Ascending aorta (tissue), 2 donors: ENCODE data around the gene DBH. TPM values are rescaled to one million over a fixed set of nuclear protein-coding genes. Genes with fewer than 3 reads are reported as not detected.

Experiments used
- DNase-seq, 2 donors: peaks; one replicate each; pipeline ENCODE4 v3.0.0-alpha.2; 2019; ENCODE audit warnings: low spot score in 2 of 2
- H3K27ac ChIP-seq, 2 donors: fragments of 200-600 bp; sonication (generic); one replicate each; pipeline ENCODE4 v1.5.1; 2016 to 2017; ENCODE audit warnings: mild to moderate bottlenecking in 1 of 2
- H3K27me3 ChIP-seq: fragments of 200-600 bp; sonication (generic); one replicate; pipeline ENCODE4 v1.5.1; 2017
- H3K36me3 ChIP-seq, 2 donors: fragments of 200-600 bp; sonication (generic); one replicate each; pipeline ENCODE4 v1.5.1; 2016
- H3K4me1 ChIP-seq, 2 donors: fragments of 200-600 bp; sonication (generic); one replicate each; pipeline ENCODE4 v1.5.1; 2016 to 2017; ENCODE audit warnings: mild to moderate bottlenecking in 1 of 2
- H3K4me3 ChIP-seq, 2 donors: fragments of 200-600 bp; sonication (generic); one replicate each; pipeline ENCODE4 v1.5.1; 2016 to 2017; ENCODE audit warnings: mild to moderate bottlenecking in 1 of 2
- H3K9me3 ChIP-seq, 2 donors: fragments of 200-600 bp; sonication (generic); one replicate each; pipeline ENCODE4 v1.5.1; 2016
- CTCF ChIP-seq, 3 experiments: fragments of 200-600 bp in 2 of 3; fragments of 450-650 bp in 1 of 3; sonication (generic) in 2 of 3; IDR thresholded peaks; one replicate each; pipeline ENCODE4 v1.5.1; 2016 to 2019; ENCODE audit warnings: antibody characterized with exemption in 3 of 3, mild to moderate bottlenecking in 1 of 3, moderate library complexity in 1 of 3
- intact Hi-C: fragments of 100-400 bp; cut with DNase I; formaldehyde crosslinking; loops from one replicate; pipeline ENCODE4 v1.15.1; 2023
- total RNA-seq: library from RNA; depleted of rRNA; stranded (reverse); fragments of >200 nt; gene quantifications from one replicate; pipeline ENCODE4 v1.1.0, GENCODE V29; 2016

The DBH gene
- total RNA-seq, 1 donor from 2014 or later, result not detected

- Histone ChIP-seq H3K36me3 (no peaks in the 10 kb centered on the region), H3K27ac (no peak overlapping the region), H3K4me3 (no peak overlapping the region), H3K4me1 (no peaks in the 10 kb centered on the region), H3K9me3 (peaks cover 17 to 19% of the 10 kb centered on the region in 2 donors), H3K27me3 (no peaks in the 10 kb centered on the region)
- TF ChIP-seq CTCF (IDR thresholded peaks at IDR 0.05), result no peak
- no peak for DNase-seq
- intact Hi-C loops, result no loop called here
These were observed 40.3 kb upstream of the DBH start for GRCh38 chr9:133595910-133596309.

- no peaks in the 10 kb centered on the region for H3K4me1 ChIP-seq
- TF ChIP-seq CTCF (IDR thresholded peaks at IDR 0.05), result no peak
- no peak overlapping the region for H3K4me3 ChIP-seq
- DNase-seq, result no peak
- H3K9me3 ChIP-seq, result peaks cover 17 to 19% of the 10 kb centered on the region in 2 donors
- intact Hi-C loops, result no loop called here
- H3K36me3 ChIP-seq, result no peaks in the 10 kb centered on the region
- H3K27ac ChIP-seq, result no peak overlapping the region
- no peaks in the 10 kb centered on the region for H3K27me3 ChIP-seq
These were observed 38.7 kb upstream of the DBH start for GRCh38 chr9:133597316-133597957.

GRCh38 chr9:133598978-133599377 lies 37.2 kb upstream of the DBH start:
- Histone ChIP-seq H3K4me1 (no peaks in the 10 kb centered on the region), H3K27me3 (no peaks in the 10 kb centered on the region), H3K4me3 (no peak overlapping the region), H3K36me3 (no peaks in the 10 kb centered on the region), H3K27ac (no peak overlapping the region), H3K9me3 (peaks cover 17 to 19% of the 10 kb centered on the region in 2 donors)
- TF ChIP-seq CTCF (IDR thresholded peaks at IDR 0.05), result no peak
- no peak for DNase-seq
- intact Hi-C loops, result no loop called here

- Histone ChIP-seq H3K27me3 (no peaks in the 10 kb centered on the region), H3K36me3 (no peaks in the 10 kb centered on the region), H3K4me3 (no peak overlapping the region), H3K4me1 (no peaks in the 10 kb centered on the region), H3K9me3 (peaks cover 17 to 19% of the 10 kb centered on the region in 2 donors), H3K27ac (no peak overlapping the region)
- no peak for DNase-seq
- no peak for TF ChIP-seq CTCF (IDR thresholded peaks at IDR 0.05)
- intact Hi-C loops, result no loop called here
These were observed 36.5 kb upstream of the DBH start for GRCh38 chr9:133599470-133600173.

- no peaks in the 10 kb centered on the region for H3K36me3 ChIP-seq
- no peaks in the 10 kb centered on the region for H3K27me3 ChIP-seq
- H3K4me3 ChIP-seq, result no peak overlapping the region
- no peak for TF ChIP-seq CTCF (IDR thresholded peaks at IDR 0.05)
- peaks cover 17 to 19% of the 10 kb centered on the region in 2 donors for H3K9me3 ChIP-seq
- no peaks in the 10 kb centered on the region for H3K4me1 ChIP-seq
- H3K27ac ChIP-seq, result no peak overlapping the region
- intact Hi-C loops, result no loop called here
- no peak for DNase-seq
These were observed 35.4 kb upstream of the DBH start for GRCh38 chr9:133600739-133601138.
